Endothelial cell (in vitro differentiated cells): ENCODE data around the gene CCDC116. TPM values are rescaled to one million over a fixed set of nuclear protein-coding genes. Genes with fewer than 3 reads are reported as not detected.
"Not testable (repeated sequence)": the region's sequence is repeated elsewhere in the genome, so short reads cannot be mapped to it uniquely, and the experiment has no call there.

ENCODE experiments used
- DNase-seq: peaks from one replicate; pipeline ENCODE4 v3.0.0; 2021; ENCODE audit warnings: low spot score
- H3K27ac Mint-ChIP-seq: one replicate; pipeline ENCODE4 v1.8.0; 2021; ENCODE audit warnings: mixed read lengths, inconsistent platforms; ENCODE audit not compliant: unreplicated experiment
- H3K27me3 Mint-ChIP-seq: one replicate; pipeline ENCODE4 v1.8.0; 2021; ENCODE audit warnings: mild to moderate bottlenecking, moderate library complexity, mixed read lengths, inconsistent platforms; ENCODE audit not compliant: unreplicated experiment
- H3K36me3 Mint-ChIP-seq: one replicate; pipeline ENCODE4 v1.8.0; 2021; ENCODE audit warnings: mild to moderate bottlenecking, low read depth, mixed read lengths, inconsistent platforms; ENCODE audit not compliant: unreplicated experiment
- H3K4me1 Mint-ChIP-seq: one replicate; pipeline ENCODE4 v1.8.0; 2021; ENCODE audit warnings: mild to moderate bottlenecking, mixed read lengths, inconsistent platforms; ENCODE audit not compliant: unreplicated experiment
- H3K4me3 Mint-ChIP-seq: one replicate; pipeline ENCODE4 v1.8.0; 2021; ENCODE audit warnings: mild to moderate bottlenecking, mixed read lengths, inconsistent platforms; ENCODE audit not compliant: unreplicated experiment
- H3K9me3 Mint-ChIP-seq: one replicate; pipeline ENCODE4 v1.8.0; 2021; ENCODE audit warnings: mixed read lengths, inconsistent platforms; ENCODE audit not compliant: unreplicated experiment
- total RNA-seq: library from RNA; stranded (reverse); fragmentation: NEBNext Ultra II Directional; extraction: Animal tissue kit (Norgen Biotek cat#: 25700); gene quantifications from one replicate; pipeline ENCODE4 v1.2.1, GENCODE V29; 2021; ENCODE audit not compliant: unreplicated experiment
- TF ChIP-seq, protein P1 (sequence below): fragments of 200-600 bp; sonication (generic); IDR thresholded peaks from one replicate; pipeline ENCODE4 v1.5.0; 2021; ENCODE audit warnings: antibody characterized with exemption; ENCODE audit not compliant: unreplicated experiment

Gene CCDC116
- total RNA-seq, 1 donor from 2014 or later, result 0.36 TPM

DNA sequence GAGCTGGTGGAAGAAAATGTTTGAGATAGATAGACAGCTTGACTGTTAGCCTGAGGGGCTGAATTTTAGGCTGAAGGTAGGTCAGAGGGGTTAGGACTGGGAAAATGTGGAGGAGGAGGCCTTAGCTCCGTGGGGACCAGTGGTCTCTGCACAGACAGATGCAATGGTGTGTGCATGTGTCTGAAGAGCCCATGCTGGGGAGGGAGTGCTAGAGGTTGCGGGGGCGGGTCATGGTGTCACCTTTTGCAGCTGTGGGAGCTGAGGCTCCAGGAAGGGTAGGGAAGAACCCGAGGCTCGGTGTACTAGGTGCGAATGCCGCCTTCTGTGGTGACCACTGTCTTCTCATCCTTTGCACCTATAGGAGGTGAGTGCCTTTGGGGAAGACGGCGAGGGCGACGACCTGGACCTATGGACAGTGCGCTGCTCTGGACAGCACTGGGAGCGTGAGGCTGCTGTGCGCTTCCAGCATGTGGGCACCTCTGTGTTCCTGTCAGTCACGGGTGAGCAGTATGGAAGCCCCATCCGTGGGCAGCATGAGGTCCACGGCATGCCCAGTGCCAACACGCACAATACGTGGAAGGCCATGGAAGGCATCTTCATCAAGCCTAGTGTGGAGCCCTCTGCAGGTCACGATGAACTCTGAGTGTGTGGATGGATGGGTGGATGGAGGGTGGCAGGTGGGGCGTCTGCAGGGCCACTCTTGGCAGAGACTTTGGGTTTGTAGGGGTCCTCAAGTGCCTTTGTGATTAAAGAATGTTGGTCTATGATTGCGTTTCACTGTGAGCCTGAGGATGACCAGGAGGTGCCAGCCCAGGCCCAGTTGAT lies 11.2 kb downstream of the CCDC116 start:
- Mint-ChIP-seq H3K9me3 (no peaks in the 10 kb centered on the region), H3K36me3 (peaks cover 10% of the 10 kb centered on the region), H3K27me3 (peaks cover 12% of the 10 kb centered on the region), H3K27ac (no peak overlapping the region), H3K4me3 (peak overlapping the region; percentile 75), H3K4me1 (peaks cover 22% of the 10 kb centered on the region)
- TF ChIP-seq, protein P1, sequence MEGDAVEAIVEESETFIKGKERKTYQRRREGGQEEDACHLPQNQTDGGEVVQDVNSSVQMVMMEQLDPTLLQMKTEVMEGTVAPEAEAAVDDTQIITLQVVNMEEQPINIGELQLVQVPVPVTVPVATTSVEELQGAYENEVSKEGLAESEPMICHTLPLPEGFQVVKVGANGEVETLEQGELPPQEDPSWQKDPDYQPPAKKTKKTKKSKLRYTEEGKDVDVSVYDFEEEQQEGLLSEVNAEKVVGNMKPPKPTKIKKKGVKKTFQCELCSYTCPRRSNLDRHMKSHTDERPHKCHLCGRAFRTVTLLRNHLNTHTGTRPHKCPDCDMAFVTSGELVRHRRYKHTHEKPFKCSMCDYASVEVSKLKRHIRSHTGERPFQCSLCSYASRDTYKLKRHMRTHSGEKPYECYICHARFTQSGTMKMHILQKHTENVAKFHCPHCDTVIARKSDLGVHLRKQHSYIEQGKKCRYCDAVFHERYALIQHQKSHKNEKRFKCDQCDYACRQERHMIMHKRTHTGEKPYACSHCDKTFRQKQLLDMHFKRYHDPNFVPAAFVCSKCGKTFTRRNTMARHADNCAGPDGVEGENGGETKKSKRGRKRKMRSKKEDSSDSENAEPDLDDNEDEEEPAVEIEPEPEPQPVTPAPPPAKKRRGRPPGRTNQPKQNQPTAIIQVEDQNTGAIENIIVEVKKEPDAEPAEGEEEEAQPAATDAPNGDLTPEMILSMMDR, result no peak
- DNase-seq, result no peak

DNA sequence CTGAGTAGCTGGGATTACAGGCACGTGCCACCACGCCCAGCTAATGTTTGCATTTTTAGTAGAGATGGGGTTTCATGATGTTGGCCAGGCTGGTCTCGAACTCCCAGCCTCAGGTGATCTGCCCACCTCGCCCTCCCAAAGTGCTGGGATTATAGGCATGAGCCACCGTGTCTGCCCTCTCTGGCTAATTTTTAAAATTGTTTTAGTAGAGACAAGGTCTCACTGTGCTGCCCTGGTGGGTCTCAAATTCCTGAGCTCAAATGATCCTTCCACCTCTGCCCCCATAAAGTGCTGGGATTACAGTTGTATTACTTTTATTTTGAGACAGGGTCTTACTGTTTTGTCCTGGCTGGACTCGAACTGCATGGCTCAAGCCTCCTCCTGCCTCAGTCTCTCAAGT lies 13.0 kb downstream of the CCDC116 start:
- H3K4me3 Mint-ChIP-seq, H3K9me3 Mint-ChIP-seq, DNase-seq, H3K27ac Mint-ChIP-seq: not testable (repeated sequence)
- Mint-ChIP-seq H3K36me3 (peaks cover 10% of the 10 kb centered on the region), H3K4me1 (peaks cover 21% of the 10 kb centered on the region), H3K27me3 (peaks cover 12% of the 10 kb centered on the region)

DNA sequence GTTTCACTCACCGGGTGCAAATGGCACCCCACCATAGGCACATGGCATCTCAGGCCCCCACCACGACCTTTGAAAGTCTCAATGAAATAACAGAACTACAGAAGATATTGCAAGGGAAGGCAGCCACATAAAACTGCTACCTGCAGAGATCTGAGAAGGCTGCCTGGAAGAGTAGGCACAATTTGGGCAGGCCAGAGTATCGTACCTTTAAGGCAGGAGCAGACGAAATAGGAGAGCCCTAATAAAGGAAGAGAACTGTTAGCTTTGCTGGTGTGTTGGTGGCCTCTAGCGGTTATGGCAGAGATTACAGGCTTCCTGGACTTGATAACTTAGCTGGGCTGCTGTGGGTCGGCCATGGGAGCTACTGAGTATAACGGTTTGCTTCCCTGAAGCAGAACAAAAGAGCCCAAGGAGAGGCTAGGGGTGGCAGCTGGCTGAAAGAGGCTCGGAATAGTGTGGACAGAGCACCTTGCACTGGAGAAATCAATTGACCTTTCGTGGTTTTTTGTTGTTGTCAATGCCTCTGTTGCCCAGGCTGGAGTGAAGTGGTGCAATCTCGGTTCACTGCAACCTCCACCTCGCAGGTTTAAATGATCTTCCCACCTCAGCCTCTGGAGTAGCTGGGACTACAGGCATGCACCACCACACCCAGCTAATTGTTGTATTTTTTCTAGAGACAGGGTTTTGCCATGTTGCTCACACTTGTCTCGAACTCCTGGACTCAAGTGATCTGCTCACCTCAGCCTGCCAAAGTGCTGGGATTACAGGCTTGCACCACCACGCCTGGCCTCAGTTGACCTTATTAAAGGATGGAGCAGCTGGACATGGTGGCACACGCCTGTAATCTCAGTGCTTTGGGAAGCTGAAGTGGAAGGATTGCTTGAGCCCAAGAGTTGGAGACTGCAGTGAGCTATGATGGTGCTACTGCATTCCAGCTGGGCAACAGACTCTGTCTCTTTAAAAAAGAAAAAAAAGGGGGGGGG lies 14.3 kb downstream of the CCDC116 start:
- Mint-ChIP-seq H3K36me3 (peaks cover 10% of the 10 kb centered on the region), H3K27me3 (peaks cover 12% of the 10 kb centered on the region), H3K4me1 (peaks cover 18% of the 10 kb centered on the region), H3K9me3 (no peaks in the 10 kb centered on the region), H3K27ac (peak overlapping the region; percentile 57), H3K4me3 (no peak overlapping the region)
- peak; percentile 75 for DNase-seq
- TF ChIP-seq, protein P1, result peak; percentile 77

DNA sequence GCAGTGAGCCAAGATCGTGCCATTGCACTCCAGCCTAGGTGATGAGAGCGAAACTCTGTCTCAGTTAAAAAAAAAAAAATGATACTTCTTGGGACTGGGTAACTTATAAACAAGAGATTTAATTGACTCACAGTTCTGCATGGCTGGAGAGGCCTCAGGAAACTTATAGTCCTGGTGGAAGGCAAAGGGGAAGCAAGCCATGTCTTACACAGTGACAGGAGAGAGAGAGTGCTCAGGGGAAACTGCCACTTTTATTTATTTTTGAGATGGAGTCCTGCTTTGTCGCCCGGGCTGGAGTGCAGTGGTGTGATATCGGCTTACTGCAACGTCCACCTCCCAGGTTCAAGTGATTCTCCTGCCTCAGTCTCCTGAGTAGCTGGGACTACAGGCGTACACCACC lies 17.7 kb downstream of the CCDC116 start:
- Mint-ChIP-seq H3K36me3 (peaks cover 4% of the 10 kb centered on the region), H3K4me3 (no peak overlapping the region), H3K4me1 (peaks cover 9% of the 10 kb centered on the region), H3K9me3 (no peaks in the 10 kb centered on the region), H3K27me3 (peaks cover 5% of the 10 kb centered on the region), H3K27ac (no peak overlapping the region)
- no peak for DNase-seq
- TF ChIP-seq, protein P1, result no peak

DNA sequence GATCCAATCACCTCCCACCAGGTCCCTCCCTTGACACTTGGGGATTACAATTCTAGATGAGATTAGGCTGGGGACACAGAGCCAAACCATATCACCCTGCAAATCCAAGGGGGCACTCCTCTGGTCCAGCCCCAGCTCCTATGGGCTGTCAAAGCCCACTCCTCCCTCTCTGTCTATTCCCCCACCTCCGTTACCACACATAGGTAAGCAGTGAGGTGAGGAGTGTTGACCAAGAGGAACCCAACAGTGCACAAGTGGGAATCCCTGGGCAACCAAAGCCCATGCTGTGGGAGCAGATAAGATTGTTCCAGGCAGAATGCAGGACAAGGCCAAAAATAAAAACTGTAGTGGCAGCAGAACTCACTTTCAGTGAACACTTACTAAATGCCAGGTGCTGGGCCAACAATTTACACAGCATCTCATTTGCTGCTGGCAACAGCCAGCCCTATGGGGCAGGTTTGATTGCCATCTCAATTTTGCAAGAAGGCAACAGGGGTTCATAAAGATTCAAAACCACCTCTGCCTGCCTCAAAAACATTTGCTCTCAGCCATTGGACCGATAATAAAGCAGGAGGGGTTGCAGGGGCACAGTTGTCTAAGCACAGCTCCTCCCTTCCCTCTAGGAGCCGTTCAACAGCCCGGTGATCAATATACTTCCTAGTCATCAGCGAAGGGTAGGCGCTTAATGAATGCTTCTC lies 18.4 kb downstream of the CCDC116 start:
- Mint-ChIP-seq H3K4me3 (peak overlapping the region; percentile 89), H3K36me3 (peaks cover 4% of the 10 kb centered on the region), H3K27ac (peak overlapping the region; percentile 45), H3K27me3 (peaks cover 3% of the 10 kb centered on the region), H3K9me3 (no peaks in the 10 kb centered on the region), H3K4me1 (peaks cover 9% of the 10 kb centered on the region)
- DNase-seq, result no peak
- TF ChIP-seq, protein P1, result no peak
